CD4-positive, alpha-beta T cell treated with Interleukin-4 for 4 hours (primary cell): ENCODE data around the gene THNSL1.
"Not testable (repeated sequence)": the region's sequence is repeated elsewhere in the genome, so short reads cannot be mapped to it uniquely, and the experiment has no call there.

Source experiments
- DNase-seq: peaks from one replicate; pipeline ENCODE4 v3.0.0-alpha.2; 2020

The THNSL1 gene, protein sequence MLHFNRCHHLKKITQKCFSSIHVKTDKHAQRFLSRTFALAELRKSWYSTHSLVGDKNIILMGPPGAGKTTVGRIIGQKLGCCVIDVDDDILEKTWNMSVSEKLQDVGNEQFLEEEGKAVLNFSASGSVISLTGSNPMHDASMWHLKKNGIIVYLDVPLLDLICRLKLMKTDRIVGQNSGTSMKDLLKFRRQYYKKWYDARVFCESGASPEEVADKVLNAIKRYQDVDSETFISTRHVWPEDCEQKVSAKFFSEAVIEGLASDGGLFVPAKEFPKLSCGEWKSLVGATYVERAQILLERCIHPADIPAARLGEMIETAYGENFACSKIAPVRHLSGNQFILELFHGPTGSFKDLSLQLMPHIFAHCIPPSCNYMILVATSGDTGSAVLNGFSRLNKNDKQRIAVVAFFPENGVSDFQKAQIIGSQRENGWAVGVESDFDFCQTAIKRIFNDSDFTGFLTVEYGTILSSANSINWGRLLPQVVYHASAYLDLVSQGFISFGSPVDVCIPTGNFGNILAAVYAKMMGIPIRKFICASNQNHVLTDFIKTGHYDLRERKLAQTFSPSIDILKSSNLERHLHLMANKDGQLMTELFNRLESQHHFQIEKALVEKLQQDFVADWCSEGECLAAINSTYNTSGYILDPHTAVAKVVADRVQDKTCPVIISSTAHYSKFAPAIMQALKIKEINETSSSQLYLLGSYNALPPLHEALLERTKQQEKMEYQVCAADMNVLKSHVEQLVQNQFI

DNA sequence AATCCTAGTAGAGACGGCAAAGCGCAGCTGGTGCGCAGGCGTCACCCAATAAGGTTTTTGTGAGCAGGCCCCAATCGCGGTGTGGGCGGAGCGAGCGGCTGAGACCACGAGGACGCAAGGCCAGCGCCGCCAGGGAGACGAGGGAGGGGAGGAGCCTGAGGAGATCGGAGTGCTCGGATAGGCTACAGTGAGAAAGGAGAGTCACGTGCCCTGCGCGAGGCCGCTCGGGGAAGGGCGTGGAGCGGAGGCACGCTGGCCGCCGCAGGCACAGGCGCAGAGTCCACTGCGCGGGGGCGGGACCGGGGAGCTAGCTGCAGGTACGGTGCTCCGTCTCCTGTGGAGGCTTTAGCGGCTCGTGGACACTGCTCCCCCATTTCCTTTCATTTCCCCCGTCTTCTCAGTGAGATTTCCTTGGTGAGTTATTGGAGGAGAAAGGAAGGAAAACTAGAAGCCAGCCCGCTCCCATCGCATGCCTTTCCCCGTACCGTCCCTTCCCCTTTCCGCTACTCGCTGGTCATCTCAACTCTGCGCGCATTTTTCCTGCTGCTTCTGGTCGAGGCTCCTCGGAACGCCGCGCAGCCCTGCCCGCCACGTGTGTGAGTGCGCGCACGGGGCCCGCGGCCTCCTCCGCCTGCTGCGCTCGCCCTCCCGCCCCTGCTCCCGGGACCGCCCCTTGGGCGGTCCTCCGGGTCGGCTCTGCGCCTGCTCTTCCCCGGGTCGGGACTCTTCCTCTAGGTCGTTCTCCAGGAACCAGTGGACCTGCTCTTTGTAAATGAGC, at the start of gene THNSL1:
Gene THNSL1, plus strand, starts transcription at position 237 of the 778 bp plus-strand sequence. CDS start 6,612 bp downstream, outside the sequence.
- peak; percentile 99 for DNase-seq

DNA sequence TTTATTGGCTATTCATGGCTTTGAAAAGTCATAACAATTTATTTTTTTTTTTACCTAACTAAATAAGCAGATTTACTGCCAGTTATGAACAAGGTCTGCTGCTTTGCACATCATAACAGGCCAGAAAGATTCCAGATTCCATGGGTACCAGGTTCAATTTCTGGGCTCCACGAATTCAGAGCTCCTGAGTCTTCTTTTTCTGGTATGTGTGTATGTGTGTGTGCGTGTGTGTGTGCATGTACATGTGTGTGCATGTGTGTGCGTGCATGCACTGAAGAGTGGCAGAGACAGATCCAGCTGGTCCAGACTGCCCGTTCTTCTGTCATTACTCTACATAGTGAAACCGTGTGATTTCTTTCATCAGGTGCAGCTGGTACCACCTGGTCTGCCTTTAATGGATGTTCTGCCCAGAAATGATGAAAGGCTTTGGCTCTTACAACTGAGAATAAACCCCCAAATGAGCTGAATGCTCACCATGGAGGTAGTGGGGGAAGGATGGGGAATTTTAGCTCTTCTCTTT, 49.4 kb upstream of the THNSL1 start:
- DNase-seq = no peak

DNA sequence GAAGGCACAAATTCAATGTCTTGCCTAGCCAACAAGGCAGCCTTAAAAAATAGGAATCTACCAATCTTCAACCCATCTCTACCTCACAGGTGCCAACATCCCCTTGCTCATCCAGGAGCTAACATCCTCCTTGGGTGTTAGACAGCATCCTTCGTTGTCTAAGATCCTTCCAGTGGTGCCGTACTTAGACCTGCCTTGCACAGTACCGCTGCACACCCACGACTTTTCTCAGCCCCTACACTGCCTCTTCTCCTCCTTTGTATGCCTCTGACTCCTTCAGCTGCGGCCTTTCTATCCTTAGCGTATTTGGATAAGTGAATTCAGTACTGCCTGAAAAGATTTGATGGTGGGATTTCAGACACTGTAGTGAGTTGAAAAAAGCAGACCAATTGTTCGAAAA, 48.1 kb upstream of the THNSL1 start:
- no peak for DNase-seq

DNA sequence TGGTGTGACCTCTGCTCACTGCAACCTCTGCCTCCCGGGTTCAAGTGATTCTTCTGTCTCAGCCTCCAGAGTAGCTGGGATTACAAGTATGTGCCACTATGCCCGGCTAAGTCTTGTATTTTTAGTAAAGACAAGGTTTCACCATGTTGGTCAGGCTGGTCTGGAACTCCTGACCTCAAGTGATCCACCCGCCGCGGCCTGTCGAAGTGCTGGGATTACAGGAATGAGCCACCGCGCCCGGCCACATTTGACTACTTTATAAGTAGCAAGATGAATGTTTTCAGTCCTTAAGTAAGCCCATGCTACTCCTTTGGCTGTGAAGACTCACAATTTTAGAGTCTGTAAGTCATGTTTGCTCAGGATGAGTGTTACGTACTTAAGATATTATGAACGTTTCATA, 47.5 kb upstream of the THNSL1 start:
- DNase-seq = not testable (repeated sequence)

DNA sequence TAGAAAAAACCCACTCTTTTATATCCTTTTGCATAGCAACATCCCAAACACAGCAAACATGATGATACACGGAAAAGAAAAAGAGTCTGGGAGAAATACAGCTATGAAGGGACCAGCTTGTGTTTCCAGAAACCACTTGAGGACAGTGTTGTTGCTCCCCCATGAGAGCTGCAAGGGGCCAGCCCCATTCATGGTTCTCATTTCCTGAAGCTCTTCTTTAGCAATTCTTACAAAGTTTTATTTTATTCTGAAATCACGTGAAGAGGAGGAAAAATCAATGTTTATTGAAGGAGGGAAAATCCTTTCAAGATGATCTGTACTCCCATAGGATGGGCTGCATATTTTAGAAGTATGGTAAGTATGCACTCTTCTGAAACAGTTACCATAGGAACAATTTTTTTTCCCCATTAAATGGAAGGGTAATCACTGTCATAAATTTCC, 46.6 kb upstream of the THNSL1 start:
- no peak for DNase-seq

DNA sequence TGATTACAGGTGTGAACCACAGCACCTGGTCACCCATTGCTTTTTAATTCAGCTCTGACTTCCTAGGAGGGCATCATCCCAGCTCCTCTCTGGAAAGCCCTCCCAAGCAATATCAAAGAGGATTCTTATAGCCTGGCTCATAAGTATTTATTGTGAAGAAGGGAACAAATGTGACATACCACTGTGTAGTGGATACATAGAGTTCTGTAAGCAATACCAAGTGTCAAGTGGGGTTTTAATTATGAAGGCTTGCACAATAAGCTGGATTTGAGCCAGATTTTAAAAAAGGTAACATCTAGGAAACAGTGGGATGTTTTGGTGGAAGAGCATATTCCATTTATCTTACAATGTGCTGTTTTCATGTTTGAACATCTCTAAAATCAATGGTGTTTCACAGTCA, 45.0 kb upstream of the THNSL1 start:
- no peak for DNase-seq

DNA sequence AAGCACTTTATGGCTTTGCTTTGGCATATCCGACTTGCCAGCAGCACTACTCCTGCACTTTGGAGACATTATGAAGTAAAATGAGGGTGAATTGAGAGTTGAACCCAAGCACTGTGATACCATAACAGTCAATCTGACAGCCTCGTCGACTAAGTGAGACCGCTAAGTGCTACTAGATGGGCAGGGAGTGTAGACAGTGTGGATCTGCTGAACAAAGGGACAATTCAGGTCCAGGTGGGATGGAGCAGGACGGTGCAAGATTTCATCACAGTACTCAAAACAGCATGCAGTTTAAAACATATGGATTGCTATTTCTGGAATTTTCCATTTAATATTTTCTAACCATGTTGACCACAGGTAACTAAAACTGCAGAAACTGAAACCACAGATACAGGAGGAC, 43.2 kb upstream of the THNSL1 start:
- DNase-seq = no peak

DNA sequence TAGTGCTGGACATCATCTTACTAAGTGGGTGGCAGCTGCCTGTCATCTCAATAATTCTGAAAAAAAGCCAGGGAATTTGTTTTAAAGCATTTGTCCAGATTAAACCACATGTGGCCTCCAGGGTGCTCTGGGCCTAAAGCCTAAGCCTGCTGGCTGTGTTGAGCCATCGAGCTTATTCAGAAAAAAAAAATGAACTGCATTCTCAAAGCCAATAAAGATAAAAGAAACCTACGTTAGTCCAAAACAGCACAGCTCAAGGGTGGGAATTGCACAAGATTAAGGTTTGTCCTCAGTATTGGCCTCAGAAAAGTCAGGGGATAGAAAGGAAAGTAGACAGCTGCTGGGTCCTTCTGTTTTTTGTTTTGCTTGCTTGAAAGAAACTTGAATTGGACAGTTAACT, 41.4 kb upstream of the THNSL1 start:
- no peak for DNase-seq

DNA sequence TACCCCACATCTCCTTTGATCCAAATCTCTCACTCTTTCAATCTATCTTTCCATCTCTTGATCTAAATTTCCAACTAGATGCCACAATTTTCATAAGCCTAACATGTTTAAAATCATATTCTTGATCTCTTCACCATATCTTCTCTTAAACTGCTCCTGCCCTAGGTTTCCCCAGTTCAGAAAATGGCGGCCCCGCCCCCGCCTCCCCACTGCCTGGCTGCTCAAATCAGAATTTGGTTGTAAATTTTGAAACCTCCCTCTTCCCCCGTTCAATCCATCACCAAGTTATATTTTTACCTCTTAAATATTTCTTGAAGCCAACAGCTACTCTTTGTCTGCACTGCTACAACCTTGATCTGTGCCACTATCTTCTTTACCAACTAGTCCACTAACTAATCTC, 36.7 kb upstream of the THNSL1 start:
- no peak for DNase-seq

DNA sequence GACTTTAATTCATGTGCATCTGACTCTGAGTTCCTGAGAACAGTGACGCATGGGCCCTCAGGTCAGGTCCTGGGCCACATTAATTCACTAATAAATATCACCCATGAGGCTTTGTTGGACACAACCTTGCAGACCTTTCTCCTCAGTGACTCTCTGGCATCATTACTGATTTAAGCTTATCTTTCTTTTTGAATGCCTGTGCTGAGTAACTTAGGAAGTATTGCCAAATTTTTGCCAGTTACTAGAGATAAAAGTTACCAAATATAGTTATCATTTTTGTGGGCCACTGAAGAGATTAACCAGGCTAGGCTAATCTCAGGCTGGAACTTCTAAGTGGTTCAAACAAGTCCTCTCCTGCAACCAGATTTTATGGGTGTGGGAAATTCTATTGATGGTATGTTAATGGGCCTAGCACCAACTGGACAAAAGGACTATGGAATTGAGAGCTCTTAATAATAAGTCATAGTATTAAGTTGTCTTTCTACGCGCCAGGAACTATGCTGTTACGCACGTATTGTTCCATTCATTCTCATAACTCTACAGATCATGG, 35.2 kb upstream of the THNSL1 start:
- no peak for DNase-seq

DNA sequence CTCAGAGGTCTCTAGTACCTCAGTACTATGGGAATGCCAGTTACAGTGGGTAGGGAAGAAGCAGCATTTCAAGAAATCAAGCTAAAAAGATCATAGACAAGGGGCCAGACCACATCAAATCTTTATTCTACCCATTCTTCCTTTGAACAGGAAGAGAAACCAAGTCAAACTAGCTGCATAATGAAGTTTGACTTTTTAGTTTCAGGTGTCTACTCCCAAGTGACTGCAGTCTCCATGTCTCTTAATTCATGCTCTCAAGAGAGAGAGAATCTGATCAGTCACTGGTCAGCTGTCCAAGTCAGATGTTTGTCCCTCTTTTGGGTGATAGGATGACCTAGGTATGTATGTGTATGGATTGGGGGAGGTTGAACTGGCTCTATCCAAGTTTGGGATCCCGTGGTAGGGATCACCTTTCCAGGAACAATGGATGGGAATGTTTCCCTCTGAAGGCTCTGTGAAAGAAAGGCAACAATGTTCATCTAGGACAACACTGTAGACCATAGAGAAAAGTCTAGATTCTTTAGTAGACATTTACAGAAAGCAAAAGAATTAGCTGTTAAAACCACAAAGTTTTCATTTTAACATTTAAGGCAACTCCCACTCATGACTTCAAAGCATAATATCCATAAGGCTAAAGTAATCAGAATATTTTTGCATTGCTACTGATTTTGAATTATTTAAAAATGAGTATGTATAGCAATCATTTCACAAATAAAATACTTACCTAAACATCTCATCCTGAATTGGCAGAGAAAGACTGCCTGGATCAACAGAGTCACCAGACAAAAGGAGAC, 33.9 kb upstream of the THNSL1 start:
- no peak for DNase-seq

DNA sequence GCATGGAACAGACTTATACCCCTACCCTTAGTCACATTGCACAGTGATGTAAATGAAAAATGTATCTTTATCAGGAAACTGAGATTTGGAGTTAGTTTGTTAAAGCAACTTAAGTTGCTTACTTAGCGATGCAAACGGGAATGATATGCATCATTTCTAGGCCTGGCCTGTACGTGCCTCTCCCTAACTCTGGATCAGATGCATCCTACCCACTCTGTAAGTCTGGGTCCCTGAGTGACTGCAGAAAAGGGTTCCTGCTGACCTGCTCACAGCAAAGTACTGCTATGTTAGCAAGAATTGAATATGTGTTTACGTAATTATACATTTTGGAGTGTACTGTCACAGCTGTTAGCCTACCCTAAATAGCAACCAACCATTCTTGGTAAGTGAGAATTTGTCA, 33.3 kb upstream of the THNSL1 start:
- no peak for DNase-seq

DNA sequence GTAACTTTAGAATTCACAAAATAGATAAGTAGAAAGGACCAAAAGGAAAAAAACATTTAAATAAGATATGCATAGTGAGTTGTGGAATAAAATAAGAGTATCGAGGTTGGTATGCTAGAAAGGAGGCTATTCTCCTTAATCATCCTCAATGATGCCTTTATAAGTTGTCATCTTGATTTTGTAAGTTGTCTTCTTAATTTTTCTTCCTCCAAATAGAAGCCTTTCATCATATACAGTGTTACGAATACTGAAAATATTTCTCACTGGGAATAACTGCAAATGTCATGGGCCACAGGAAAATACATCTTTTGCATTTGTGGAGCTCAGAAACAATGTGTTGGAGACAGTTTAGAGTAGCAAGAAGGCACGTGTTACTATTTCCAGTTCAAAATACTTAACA, 32.5 kb upstream of the THNSL1 start:
- DNase-seq = no peak

DNA sequence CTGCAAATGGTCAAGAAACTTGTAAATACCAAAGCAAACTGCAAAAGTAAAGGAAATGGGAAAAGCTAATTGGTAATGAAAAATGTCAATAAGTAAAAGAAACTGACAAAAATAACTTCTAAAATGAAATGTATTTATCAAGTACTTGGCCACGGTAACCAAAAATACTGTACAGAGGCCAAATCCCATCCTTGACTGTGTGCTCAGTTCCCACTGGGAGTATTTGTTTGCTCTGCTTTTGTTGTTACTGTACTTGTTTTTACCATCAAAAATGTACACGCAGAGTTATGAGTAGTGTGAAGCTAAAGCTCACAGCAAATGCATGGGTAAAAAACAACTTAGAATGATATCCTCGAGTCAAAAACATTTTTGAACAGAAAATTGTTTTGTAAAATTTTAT, 31.5 kb upstream of the THNSL1 start:
- DNase-seq = no peak

DNA sequence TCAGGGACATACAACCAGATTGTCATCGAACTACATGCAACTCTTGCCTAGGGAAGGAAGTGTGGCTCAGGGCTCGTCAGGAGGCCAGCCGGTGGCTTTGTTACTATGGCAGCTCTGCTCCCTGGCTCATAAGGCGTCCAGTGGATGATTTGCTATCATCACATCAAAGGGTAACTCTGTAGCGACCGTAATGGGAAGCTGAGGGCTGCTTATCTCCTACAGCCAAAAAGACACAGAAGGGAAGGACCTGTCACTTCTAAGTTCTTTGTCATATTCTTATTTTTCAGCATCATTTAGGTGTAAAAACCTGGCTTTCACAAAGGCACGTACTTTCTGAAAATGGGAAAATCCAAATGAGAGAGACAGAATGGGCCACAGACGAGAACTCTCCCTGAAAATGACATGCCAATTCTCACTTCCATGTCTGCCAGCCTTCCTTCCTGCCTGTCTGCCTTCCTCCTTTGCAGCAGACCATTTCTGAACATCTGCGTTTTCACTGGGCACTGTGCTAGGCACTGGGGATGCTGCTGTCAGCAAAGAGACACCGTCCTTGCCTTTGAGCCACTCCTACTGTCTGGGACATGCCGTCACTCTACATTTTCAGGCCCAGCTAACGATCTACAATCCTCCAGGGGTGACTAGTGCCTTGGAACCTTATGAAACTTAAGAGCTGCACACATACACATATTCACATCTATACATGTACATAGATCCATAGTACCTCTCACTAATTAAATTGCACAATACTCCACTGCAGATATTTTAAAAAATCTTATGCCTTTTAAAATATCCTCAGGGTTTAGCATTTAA, 27.4 kb upstream of the THNSL1 start:
- DNase-seq = no peak

DNA sequence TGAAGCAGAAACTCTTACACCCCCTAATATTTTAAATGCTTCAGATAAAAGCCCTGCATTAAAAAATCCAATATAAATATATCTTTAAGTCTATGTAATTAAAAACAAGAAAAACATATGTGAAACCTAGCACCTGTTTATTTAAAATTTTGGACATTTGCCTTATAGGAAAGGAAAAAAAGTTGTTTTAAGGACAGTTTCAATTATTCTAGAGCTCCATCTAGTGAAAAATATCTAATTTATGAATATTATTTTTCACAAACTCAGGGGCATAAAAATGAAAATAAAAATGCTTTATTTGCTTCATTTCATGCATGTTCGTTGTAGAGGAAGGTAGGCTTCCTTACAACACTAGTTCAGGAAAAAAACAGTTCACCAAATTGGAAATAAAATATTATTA, 26.5 kb upstream of the THNSL1 start:
- DNase-seq = no peak

DNA sequence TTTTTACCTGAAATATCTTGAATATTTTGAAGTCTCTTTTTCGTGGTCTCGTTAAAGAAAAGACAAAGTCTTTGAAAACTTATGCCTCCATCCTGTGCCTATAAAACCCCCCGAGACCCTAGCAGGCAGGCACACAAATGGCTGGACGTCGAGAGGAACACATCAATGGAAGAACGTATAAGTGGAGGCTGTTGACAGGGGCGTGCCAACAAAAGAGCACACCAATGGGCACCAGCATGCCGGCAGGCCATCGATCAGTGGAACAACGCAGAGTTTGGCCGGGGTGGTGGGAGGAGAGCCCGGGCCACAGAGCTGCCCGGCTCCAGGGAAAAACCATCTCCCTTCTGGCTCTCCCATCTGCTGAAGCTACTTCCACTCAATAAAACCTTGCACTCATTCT, 25.1 kb upstream of the THNSL1 start:
- no peak for DNase-seq

DNA sequence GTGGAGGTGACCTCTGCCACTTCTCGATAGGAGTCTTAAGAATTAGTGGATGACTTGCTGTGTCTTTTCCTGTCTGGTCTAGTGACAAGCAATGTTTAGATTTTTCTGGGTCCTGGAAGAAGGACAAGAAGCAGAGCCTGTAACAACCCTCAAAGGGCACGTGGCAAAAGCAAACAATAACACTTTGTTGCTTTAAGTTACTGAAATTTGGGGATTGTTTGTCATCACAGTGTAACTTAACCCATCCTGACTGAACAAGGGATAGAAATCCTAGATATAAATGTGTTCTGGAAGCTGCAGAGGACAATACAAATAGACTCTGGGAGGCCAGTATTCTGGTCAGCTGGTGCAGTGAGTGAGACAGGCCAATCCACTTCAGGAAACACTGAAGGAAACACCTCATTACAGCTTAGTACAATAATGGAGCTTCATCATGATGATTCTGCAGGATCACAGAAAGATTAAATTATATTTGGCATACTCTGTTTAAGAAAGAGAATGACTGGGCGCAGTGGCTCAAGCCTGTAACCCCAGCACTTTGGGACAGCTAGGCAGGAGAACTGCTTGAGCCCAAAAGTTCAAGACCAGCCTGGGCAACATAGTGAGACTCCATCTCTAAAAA, 23.8 kb upstream of the THNSL1 start:
- DNase-seq = no peak

DNA sequence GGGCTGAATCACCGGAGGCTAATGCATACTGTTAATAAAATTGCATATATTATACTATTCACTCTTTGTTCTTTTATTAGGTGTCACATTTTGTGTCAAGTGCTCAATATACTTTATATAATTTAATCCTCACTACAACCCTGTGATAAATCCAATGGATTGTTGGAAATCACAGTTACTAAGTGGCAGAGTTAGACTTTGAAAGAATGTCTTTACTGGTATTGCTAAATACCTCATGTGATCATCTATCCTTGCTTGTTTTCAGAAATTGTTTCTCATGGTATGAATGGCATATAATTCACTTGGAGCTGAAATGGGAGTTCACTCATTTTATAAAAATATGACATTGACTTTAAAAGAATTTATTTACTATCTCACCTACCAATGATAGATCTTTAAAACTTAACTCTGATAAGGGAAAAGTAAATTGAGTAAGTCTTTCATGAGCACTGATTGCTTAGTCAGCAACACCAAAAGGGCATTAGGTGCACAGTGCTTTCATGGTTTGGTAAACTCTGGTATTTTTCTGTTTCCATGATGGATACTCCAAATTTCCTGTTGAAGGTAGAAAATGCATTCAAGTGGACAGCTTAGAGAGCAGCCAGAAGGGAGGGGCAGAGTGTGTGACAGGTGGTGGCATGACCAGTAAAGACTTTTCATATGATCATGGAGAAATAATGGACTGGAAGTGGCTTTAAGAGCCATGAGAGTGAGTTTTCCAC, 23.0 kb upstream of the THNSL1 start:
- no peak for DNase-seq

DNA sequence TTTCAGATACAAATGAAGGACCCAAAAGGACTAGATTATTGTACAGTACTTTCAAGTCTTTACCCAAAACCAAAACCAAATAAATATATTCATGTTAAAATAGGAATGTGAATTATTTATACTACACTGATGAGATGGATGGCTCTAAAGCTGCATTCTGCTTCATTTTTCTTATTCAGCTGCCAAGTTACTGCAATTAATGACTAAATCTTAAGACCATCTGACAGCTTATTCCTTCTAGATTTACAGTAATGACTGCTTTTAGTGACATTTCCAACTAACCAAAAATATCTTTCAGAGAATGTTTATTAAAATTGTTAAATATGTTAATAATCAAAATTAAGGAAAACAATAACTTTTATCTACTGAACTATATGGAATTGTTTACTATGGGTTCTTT, 21.3 kb upstream of the THNSL1 start:
- DNase-seq = no peak
